GM18526 (cell line): ENCODE measurements around the gene PRRX2.

Source experiments
- POLR2A ChIP-seq: IDR thresholded peaks from 3 replicates; pipeline ENCODE4 v1.6.1; 2011; ENCODE audit not compliant: insufficient read length; ENCODE audit errors: extremely low read depth

The PRRX2 gene

DNA sequence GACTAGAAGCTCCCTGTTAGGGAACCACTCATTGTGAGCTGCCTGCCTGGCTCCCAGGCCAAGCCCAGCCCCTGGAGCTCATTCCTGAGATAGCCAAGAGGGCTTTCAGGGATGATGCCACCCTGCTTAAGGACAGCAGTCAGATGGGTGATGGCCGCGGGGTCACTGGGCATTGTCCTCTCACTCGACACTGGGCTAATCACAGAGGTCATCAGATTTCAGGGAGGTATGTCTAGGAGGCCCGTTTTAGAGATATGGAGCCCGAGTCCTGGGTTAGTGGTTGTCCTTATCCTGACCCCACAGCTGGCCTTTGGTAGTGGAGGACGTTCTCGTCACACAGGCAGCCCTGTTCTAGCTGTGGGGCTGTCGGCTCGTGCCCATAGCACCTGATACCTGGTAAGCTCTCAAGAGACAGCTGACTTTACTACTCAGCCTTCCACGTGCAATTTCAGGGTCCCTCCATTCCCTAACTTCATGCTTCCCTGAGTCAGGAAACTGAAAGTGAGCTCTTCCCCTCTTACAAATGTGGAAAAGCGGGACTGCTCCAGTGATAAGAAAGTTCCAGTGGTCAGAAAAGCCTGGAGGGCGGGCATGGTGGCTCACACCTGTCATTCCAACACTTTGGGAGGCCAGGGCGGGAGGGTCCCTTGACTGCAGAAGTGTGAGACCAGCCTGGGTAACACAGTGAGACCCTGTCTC lies 94.5 kb downstream of the PRRX2 start:
- TF ChIP-seq POLR2A, result no peak

DNA sequence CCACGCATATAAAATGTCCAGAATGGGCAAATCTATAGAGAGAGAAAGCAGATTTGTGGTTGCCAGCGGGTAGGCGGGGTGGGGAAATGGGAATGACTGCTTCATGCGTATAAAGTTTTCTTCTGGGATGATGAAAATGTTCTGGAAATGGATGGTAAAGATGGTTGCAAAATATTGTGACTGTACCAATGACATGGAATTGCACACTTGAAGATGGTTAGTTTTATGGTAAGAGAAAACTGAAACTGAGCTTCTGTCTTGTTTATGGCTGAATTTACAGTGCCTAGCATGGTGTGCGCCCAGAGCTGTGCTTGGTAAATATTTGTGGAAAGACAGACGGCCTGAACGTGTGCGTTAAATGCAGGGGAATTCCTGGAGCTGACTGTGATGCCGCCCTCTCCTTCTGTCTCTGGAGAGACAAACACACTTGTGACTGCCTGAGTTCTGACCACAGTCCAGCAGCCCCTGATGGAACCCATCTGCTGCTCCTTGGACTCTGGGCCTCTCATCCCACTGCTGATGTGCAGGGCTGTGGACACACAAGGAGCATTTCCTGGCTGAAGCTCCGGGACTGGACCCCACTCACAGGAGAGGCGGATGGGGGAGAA lies 96.0 kb downstream of the PRRX2 start:
- no peak for TF ChIP-seq POLR2A

DNA sequence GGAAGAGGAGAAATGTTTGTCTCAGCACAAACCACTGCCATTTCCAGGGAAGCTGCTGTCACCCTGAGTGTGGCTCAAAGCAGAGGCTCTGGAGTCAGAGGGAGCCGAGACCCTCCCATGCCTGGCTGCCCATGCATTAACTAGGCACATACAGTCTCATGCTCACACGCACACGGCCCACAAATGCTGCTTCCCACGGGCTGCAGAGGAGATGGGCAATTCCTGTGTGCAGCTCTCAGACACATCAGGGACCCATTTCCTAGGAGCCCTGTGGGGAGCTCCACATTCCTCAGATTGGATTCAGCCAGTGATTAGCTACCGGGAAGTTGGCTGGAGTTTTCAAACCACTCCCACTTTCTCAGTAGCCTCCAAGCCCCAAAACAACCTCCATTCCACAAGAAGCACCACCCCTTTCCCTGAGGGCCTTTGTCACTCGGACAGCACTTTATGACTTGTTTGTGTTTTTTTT lies 96.5 kb downstream of the PRRX2 start:
- TF ChIP-seq POLR2A, result no peak

DNA sequence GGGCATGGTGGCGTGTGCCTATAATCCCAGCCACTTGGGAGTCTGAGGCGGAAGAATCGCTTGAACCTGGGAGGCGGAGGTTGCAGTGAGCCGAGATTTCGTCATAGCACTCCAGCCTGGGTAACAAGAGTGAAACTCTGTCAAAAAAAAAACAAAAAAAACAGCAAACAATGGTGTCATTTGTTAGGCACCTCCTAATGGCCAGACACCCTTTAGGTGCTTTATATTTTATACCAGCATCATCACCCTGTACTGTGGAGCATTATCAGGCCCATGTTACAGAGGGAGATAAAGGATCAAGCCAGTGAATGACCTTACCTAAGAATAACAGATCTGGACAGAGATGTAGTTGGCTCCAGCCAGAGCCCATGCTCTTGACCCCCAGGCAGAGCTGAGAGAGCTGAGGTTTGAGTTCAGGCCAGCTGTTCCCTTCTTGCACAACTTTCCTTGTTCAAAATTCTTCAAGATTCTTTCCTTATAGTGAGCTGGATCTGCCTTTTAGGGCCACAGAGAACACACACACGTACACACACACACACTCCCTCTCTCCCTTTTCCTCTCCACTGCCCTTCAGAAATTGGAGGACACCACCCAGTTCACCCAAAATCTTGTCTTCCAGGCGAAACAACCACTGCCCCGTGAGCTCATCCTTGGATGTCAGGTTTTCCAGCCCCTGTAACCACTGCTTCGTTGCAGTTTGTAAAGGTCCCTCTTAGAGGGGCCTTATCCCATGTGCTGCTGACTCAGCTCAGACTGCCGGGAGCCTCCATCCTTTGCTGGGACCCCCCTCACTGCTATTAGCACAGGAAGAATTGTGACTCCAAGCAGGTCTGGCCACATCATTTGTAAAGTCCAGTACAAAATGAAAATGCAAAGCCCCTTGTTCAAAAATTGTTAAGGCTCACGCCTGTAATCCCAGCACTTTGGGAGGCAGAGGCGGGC lies 97.8 kb downstream of the PRRX2 start:
- TF ChIP-seq POLR2A, result no peak

DNA sequence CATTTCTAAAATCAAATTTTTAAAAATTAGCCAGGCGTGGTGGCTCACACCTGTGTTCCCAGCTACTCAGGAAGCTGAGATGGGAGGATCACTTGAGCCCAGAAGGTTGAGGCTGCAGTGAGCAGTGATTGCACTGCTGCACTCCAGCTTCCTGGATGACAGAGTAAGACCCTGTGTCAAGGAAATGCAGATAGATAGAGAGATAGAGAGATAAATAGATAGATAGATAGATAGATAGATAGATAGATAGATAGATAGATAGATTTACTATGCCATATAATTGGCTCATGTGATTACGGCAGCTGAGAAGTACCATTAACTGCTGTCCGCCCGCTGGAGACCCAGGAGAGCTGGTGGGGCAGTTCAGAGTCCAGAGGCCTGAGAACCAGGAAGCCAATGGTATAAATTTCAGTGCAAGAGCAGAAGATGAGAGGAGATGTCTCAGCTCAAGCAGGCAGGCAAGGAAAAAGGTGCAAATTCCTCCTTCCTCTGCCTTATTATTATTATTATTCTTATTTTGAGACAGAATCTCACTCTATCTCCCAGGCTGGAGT lies 100.4 kb downstream of the PRRX2 start:
- no peak for TF ChIP-seq POLR2A

DNA sequence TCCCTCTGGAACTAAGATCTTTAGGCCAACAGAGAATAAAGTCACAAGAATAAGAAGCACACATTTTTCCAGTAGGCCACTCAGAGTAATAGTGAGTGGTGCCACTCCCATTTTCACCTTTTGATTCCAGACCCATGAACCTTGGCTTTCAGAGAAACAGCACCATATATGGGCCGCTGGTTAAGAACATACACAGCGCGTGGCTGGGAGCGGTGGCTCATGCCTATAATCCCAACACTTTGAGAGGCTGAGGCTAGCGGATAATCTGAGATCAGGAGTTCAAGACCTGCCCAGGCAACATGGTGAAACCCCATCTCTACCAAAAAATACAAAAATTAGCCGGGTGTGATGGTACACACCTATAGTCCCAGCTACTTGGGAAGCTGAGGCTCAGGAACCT lies 103.0 kb downstream of the PRRX2 start:
- TF ChIP-seq POLR2A, result no peak

DNA sequence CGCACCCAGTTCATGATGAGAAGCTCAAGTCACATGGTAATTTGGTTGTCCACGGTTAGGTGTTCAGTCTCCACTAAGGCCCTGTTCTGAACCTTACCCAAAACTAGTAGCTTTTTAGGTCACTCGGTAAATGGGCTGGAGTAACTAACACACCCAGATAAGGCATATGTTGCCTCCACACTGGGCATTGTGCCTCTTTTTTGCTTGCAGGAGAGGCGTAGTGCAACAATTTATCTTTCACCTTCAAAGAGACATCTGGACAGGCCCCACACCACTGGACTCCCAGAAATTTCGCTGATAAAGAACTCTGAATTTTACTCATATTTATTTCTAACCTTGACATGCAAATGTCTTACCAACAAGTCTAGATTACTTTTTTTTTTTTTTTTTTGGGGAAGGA lies 104.2 kb downstream of the PRRX2 start:
- TF ChIP-seq POLR2A, result no peak

DNA sequence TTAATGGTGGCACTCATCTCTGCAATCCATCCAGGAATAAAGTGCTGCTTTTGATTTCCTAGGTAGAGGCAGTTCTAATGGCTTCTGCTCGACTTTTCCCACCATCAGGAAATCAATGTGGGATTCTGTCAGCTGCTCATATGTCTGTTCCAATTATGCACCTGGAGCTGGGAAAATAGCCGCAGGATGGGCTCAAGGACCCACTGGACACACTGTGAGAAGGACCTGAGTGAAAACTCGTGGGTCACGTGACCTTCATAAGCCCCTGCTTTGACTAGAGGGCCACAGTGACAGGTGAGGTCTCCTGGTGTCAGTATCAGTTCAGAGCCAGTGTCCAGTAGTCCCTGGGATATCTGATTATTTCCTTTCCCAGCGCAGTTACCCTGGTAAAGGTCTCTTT lies 105.3 kb downstream of the PRRX2 start:
- no peak for TF ChIP-seq POLR2A
